Measurements from ENCODE around the gene HELB.

Gene HELB

DNA sequence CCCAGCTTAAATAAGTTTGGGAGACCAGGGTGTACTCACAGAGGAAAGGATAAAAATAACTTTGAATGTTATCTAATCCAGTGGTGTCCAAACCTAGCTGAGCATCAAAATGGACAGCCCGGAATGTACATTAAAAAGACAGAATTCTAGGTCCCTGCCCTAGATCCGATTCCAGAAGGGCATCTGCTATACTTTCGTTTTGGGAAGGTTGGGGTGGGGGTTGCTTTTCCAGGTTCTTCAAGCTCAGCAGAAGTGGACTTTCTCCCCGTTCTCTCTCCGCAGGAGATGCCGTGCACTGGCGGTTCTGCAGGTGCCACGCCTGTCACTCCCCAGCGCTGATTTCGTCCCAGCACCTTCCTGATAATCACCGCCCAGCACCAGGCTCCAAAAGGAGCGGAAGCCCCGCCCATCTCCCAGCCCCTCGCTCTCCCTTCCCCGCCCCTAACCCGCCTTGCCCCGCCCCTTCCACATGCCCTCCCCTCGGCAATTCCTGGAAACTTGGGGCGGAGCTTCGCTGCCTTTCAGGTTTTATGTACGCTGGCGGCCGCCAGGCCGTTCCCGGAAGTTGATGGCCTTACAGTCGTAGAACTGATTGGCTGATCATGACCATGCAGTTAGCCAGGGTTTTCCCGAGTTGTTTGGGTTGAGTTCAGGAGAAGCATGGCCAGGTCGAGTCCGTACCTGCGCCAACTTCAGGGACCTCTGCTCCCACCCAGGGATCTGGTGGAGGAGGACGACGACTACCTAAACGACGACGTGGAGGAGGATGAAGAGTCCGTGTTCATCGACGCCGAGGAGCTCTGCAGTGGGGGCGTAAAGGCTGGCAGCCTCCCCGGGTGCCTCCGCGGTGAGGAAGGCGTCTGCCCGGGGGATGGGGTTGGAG is at the start of gene HELB:
Gene HELB (plus strand): TSS at position 550 of the 883 bp plus-strand sequence. CDS start 111 bp downstream, at position 661.
- peak; percentile 95 for DNase-seq (ENCODE audit: low read depth)

GRCh38 chr12:66252771-66253170 is 49.5 kb upstream of the HELB start:
- no peak for DNase-seq (ENCODE audit: low read depth)

- no peak for DNase-seq (ENCODE audit: low read depth)
Measured at GRCh38 chr12:66255737-66256136, 46.6 kb upstream of the HELB start.

- no peak for DNase-seq (ENCODE audit: low read depth)
Measured at GRCh38 chr12:66258011-66258410, 44.3 kb upstream of the HELB start.

DNA sequence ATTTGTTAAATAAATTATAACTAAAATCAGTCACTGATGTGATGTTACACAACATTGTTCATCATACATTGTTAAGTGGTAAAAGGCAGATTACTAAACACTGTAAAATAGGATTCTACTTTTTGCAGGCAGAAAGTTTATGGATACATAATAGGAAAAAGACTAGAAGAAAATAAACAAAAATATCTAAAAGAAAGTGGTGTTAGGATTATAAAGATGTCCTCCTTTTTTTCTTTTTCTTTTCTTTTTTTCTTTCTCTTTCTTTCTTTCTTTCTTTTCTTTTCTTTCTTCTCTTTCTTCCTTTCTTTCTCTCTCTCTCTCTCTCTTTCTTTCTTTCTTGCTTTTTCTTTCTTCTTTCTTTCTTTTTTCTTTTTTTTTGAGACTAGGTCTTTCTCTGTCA is 39.6 kb upstream of the HELB start:
- no peak for DNase-seq (ENCODE audit: low read depth)

- no peak for DNase-seq (ENCODE audit: low read depth)
Measured at GRCh38 chr12:66268562-66268961, 33.7 kb upstream of the HELB start.

GRCh38 chr12:66269142-66269541 is 33.2 kb upstream of the HELB start:
- no peak for DNase-seq (ENCODE audit: low read depth)

DNA sequence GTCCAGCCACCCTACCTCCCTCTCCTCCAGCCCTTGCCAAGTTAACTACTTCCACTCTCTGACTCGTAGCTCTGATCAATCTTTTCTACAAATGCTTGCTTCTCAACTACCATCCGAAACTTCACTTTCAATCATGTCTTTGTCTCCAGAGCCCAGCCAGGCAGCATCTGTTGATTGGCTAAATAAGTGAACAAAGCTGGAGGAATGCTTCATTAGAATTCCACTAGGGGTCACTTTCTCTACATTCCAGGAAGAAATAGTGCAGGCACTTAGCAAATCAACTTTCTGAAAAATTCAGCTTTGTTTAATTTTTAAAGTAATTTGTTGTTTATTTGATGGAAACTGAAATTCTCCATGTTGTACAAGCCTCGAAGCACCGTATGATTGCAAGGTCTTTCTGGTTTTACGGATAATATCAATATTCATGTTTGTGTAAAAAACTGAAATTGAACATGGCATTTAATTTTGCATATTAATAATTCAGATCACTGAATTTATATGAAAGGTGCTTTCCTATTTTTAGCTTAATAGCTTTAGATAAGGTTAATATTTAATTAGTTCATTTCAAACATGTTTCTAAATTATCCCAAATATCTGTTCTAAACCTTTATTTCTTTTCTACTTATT is 32.4 kb upstream of the HELB start:
- DNase-seq (ENCODE audit: low read depth) = peak; percentile 44

DNA sequence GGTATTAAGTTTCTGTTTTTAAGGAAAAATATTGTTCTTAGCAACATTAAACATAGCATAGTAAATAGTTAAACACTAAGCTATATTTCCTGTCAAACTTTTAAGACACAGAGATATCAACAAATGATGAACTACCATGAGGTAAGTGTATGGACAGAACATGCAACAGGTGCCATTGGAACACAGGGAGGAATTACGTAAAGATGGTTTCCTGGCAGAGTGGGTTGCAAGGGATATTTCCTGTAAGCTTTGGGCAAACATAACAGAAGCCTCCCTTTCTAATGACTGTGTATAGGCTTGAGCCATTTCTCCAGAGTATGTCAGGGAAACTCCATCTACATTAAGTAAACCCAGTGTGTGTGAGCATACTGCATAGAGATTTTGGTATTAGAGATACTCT is 31.7 kb upstream of the HELB start:
- no peak for DNase-seq (ENCODE audit: low read depth)

DNA sequence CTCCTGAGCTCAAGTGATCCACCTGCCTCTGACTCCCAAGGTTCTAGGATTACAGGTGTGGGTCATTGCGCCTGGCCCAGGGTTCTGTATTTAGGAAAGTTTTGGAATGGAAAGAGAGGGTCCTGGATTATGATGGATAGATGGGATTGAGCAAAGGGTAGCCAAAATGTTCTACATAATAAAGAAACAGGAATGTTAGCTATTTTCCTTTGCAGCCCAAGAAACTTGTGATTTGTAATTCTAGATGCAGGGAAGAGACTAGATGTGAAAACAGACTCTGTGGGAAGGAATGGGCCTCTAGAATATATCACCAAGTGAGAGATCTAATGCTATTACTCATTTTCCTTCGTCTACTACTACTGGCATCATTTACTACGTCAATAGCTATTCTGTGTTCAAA is 29.6 kb upstream of the HELB start:
- DNase-seq (ENCODE audit: low read depth) = no peak

- DNase-seq (ENCODE audit: low read depth) = no peak
Measured at GRCh38 chr12:66273147-66273546, 29.1 kb upstream of the HELB start.

DNA sequence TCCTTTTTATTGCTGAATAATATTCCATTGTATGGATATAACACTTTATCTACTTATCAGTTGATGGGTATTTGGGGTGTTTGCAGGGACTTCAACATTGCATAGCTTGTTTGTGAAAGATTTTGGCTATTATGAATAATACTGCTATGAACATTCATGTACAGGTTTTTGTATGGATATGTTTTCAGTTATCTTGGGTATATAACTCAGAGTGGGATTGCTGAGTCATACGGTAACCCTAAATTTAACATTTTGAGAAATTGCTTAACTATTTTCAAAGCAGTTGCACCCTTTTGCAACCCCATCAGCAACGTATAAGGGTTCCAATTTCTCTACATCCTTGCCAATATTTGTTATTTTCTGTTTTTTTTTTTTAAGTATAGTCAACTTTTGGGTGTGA is 27.3 kb upstream of the HELB start:
- no peak for DNase-seq (ENCODE audit: low read depth)

DNA sequence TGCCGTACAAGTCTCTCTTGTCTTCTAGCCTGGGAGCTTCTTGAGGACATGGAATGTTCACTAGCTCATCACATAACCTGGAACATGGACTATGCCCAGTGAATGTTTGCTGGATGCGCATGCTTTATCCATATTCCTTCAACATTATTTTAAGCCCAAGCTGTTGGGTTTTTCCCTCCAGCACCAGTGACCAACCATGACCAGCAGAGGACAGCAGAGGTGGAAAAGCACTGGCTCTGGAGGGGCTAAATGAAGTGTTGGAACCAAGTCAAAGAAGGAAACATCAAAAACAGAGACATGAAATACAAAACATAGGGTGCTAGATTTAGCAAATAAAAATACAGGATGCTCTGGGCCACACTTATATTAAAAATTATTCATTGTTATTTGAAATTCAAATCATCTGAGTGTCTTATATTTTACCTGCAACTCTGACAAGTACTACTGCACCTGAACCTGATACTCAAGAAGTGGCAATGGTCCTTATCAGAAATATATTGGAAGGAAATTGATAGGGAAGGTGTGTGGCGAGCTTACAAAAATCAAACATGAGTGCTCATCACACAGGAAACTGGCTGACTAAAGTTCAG is 23.1 kb upstream of the HELB start:
- no peak for DNase-seq (ENCODE audit: low read depth)

DNA sequence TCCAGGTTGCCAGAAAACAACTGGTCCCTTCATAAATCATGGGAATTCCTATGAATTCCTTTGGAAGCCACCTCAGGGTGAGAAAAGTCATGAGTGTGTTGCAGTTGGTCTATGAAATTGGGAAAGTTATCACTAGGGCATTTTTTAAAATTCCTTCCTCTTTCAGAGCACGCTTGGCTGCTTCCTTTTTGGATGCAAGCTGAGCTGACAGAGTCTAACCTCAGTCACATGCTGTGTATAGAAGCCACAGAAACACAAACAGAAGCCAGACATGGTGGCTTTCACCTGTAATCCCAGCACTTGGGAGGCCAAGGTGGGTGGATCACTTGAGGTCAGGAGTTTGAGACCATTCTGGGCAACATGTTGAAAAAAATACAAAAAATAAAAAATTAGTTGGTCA is 21.7 kb upstream of the HELB start:
- DNase-seq (ENCODE audit: low read depth) = no peak

GRCh38 chr12:66282244-66282643 is 20.0 kb upstream of the HELB start:
- DNase-seq (ENCODE audit: low read depth) = no peak

DNA sequence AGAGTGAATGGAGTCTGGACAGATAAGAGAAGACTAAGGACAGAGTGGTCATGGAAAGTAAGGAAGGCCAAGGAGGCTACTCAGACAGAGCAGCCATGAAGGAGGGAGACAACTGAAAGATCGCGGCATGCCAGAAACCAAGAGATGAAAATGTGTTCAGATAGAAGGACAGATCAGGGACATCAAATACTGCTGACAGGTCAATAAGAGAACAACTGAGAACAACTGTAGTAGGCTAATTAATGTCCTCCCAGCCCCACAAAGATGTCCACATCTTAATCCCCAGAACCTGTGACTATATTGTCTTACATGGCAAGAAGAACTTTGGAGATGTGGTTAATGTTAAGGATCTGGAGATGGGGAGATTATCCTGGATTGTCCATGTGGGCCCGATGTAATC is 15.0 kb upstream of the HELB start:
- DNase-seq (ENCODE audit: low read depth) = no peak

DNA sequence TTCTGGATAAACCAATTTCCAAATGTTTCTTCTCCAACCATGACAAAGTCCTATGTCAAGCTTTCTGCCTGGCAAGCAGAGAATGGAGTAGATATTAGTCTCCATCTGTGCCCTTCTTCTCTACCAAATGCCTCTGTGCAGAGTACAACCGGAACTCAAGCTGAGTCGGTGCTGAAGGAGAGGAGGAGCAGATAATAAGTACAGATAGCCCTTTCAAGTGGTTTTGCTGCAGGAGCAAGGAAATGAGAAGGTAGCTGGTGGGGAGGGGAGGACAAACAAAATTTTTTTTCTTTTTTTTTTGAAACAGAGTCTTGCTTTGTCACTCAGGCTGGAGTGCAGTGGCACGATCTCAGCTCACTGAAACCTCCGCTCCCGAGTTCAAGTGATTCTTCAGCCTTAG is 14.2 kb upstream of the HELB start:
- DNase-seq (ENCODE audit: low read depth) = no peak

- no peak for DNase-seq (ENCODE audit: low read depth)
Measured at GRCh38 chr12:66289485-66289884, 12.8 kb upstream of the HELB start.

GRCh38 chr12:66290716-66291200 is 11.5 kb upstream of the HELB start:
- no peak for DNase-seq (ENCODE audit: low read depth)

GRCh38 chr12:66296176-66296683 is 6.1 kb upstream of the HELB start:
- no peak for DNase-seq (ENCODE audit: low read depth)

DNA sequence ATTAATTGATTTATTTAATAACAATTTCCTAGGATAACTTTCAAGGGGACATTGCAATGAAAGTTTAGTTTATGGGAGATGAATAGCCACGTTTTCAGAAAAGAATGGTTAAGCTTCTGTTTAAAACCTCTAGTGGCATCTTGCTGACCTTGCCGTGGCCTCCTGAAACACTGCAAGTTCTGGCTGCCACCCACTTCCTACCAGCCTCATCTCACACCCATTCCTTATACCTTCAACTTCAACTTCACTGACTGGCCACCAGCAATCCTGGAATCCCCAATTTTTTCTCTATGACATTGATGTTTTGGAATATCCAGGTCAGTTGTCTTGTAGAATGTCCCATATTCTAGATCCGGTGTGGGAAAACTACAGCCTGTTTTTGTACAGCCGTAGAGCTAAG is 5.2 kb upstream of the HELB start:
- DNase-seq (ENCODE audit: low read depth) = no peak

GRCh38 chr12:66297923-66298322 is 4.4 kb upstream of the HELB start:
- no peak for DNase-seq (ENCODE audit: low read depth)

DNA sequence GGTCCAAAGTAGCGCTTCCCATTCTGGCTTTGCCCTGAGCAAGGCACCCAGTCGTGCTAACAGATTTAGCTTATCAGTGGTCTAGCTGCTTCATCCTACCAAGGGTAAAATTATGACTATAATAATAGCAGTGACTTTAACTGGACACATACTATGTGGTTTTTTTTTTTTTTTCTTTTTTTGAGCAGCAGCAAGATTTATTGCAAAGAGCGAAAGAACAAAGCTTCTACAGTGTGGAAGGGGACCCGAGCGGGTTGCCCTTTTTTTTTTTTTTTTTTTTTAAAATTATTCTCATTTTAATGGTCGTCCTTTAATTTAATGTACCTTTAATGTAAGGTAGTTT is 505 bp downstream of the HELB start:
- DNase-seq (ENCODE audit: low read depth) = no peak
